HL-60/S4 treated with retinoic acid at 250 ng/mL for 4 days and 3 days (cell line): ENCODE measurements around the gene IL18R1.

Source experiments
- in situ Hi-C: fragments of 300-500 bp; cut with MboI; formaldehyde crosslinking; loops from 2 replicates; pipeline ENCODE4 v1.7.0; 2022; ENCODE audit warnings: low sequenced_read_pairs

The IL18R1 gene

GRCh38 chr2:102432386-102432785 is 76.8 kb downstream of the IL18R1 start:
- in situ Hi-C loops, result no loop called here

DNA sequence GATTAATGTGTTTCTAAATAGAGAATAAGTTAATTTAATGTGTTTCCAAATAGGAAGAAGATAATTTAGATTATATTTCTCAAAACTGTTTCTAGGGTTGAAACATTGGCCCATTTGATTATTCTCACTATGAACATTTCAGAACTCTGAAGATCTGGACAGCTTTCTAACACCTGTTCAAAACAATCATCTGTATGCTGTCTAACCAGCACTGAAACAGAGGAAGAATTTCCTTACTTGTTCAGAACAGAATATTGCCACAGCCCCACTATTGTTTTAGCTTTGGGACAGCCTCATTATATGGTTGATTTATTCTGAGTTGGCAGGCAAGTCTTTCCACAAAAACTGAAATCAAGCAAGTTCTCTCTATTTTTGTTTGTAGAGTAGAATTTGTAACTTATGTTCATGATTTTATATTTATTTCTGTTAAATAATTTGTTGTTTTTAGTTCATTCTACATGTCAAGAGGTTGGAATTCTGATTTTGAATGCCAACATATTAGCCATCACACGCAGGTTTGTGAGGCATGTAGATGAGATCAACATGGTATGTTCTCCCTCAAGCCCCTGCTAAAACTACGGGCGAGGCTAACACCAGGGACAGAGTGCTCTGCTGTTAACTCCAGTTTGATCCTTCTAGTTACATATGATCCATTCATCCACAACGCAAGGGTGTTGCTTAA is 78.5 kb downstream of the IL18R1 start:
- in situ Hi-C loops, result no loop called here

DNA sequence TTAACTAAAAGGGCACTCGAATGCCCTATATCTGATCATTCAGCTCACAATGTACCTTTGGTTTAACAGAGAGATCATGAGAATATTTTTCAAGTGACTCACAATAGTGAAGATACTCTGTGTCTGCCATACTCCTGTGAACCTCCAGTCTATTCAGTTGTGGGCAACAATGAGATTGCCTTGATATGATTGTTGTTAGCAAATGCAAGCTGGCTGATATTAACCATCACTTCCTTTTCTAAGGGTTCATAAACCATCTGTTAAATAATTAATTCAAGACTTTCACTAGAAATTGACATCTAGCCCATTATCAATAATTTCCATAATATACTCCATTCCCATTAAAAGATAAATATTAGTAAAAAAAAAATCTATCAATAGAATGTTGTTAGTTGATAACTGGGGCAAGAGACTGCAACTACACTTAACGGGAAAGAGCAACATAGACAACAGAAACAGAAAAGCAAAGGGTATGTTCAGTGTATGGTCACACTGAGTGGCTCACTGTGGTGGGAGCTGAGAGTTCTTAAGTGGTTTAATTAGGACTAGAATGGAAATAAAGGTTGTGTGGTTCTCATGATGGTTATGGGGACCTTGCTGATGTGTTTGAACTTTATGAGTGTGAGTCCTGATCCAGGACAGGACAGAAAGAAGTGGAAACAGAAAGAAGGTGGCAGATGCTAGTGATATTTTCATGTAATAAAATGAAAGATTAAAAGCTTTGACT is 79.2 kb downstream of the IL18R1 start:
- in situ Hi-C loops, result no loop called here

DNA sequence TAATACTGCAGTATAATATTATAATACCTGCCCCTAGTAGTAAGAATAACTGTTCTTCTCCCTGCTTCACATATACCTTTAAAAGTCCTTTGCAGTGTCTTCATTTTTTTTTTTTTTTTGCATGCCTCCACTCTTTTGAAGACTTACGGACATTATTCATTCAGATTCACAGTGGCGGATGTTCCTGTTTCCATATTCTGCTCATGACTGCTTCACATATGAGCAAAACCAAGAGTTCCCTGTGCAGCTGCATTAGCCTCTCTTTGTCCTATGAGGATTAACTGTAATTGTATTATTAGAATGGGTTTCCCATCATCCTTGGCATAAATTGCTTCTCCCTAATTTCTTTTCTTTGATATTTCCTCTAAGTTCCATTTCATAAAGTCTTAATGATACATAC is 80.1 kb downstream of the IL18R1 start:
- in situ Hi-C loops, result no loop called here

DNA sequence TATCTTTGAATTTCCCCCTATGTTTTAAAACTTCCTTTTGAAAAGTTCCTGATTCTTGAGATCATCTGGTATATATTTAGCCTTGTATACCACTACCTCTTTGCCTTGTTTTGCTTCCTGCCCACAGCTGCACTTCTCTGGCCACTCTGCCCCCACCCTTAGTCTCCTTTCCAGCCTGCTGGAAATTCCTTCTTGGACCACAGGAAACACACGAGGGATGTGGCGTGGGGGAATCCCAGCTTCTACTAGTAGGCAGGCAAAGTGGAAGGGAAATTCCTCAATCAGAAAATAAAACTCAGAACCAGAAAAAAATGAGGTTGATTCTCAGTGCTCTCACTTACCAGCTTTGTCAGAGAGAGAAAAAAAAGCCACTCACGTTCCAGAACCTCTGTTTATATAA is 80.7 kb downstream of the IL18R1 start:
- in situ Hi-C loops, result no loop called here

DNA sequence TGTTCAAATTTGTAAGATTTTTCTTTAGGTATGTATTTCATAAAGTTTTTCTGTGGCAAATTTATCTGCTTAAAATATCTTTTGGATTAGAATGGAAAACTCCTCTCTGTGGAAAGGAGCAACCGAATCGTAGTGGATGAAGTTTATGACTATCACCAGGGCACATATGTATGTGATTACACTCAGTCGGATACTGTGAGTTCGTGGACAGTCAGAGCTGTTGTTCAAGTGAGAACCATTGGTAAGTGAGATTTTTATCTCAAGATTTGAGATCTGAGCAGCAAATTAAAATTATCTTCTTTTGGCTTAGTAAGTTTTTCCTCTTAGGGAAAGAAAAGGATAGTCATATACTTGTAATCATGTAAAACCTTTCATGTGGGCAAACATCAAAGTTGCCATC is 81.5 kb downstream of the IL18R1 start:
- in situ Hi-C loops, result no loop called here

DNA sequence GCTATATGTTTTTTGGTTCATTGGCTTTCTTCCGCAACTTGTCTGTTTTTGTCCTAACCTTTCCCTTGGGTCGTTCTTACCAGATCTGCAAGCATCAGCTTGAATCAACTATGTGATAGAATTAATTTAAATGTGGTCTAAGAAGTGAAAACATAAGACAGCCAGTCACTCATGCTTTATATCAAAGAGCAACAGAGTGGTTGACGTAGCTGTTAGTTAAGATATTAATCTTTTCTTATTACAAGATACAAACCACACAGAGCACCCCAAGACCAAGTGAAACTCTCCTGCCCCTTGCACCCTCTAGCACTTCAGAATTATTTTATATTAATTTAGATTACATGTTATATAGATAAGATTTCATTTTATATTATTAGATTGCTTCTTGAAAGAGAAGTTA is 82.5 kb downstream of the IL18R1 start:
- in situ Hi-C loops, result no loop called here

- in situ Hi-C loops, result no loop called here
These were observed 83.0 kb downstream of the IL18R1 start for GRCh38 chr2:102438578-102438977.

DNA sequence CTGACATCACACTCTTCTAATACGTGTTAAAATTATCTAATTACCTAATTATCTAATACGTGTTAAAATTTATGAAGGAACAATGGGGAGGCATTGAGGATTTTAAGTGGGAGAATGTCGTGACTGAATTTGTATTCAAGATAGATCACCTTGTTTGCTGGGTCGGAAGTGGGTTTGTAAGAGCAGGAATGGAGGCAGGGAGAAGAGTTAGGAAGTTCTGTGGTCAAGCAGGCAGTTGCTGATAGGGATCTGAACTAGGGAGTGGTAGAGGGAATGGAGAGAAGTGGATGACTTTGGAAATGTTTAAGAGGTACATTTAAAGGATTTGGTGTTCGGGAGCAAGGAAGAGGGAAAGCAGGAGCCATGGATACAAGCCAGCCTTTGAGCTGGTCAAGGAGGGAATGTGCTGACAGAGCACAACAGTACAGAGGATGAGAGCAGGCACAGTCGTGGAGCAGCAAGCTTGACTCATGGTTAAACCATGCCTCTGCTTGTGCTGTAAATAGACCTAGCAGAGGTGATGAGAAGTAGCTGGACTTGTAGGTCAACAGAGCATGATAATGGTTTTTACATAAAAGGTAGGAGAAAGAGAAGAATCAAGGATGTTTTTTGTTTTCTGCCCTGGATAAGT is 83.6 kb downstream of the IL18R1 start:
- in situ Hi-C loops, result no loop called here

GRCh38 chr2:102442967-102443828 is 87.6 kb downstream of the IL18R1 start:
- in situ Hi-C loops, result loop anchor here (10.0 kb wide), 2 partner anchors 198 to 418 kb away; no protein-coding TSS in a partner anchor

GRCh38 chr2:102444233-102444632 is 88.6 kb downstream of the IL18R1 start:
- in situ Hi-C loops, result loop anchor here (10.0 kb wide), 2 partner anchors 199 to 419 kb away; no protein-coding TSS in a partner anchor

GRCh38 chr2:102446936-102447335 is 91.3 kb downstream of the IL18R1 start:
- in situ Hi-C loops, result loop anchor here (10.0 kb wide), 2 partner anchors 202 to 422 kb away; no protein-coding TSS in a partner anchor
